Neural progenitor cell (in vitro differentiated cells): ENCODE measurements around the gene HPCA.

Experiments used
- CTCF ChIP-seq: fragments of 200-600 bp; sonication (generic); IDR thresholded peaks from 2 replicates; pipeline ENCODE4 v1.5.1; 2017; ENCODE audit warnings: antibody characterized with exemption, mild to moderate bottlenecking
- EZH2 ChIP-seq: fragments of 200-600 bp; sonication (generic); IDR thresholded peaks from 2 replicates; pipeline ENCODE4 v1.6.1; 2017; ENCODE audit warnings: antibody characterized with exemption, mild to moderate bottlenecking, moderate library complexity
- EZH2phosphoT487 ChIP-seq: fragments of 200-600 bp; sonication (generic); IDR thresholded peaks from 2 replicates; pipeline ENCODE4 v1.6.1; 2017; ENCODE audit warnings: antibody characterized with exemption

- TF ChIP-seq EZH2 = no peak
- TF ChIP-seq CTCF = no peak
- TF ChIP-seq EZH2phosphoT487 = no peak
Measured at GRCh38 chr1:32848354-32849063, 37.8 kb upstream of the HPCA start.
